Keratinocyte (primary cell): Measurements from ENCODE around the gene MIEF1. TPM values are rescaled to one million over a fixed set of nuclear protein-coding genes. Genes with fewer than 3 reads are reported as not detected.
A peak's percentile ranks its signal among the peaks of the same experiment; 100 is the strongest.

ENCODE experiments used
- DNase-seq: peaks from one replicate; pipeline ENCODE4 v3.0.0-alpha.2; 2011; ENCODE audit warnings: low read depth, missing footprints, low spot score
- FAIRE-seq: peaks from 2 replicates; lab custom pipeline; 2011; peaks lifted over from hg19 to GRCh38; lab: Jason Lieb, UNC
- H2AFZ ChIP-seq: 2 replicates; pipeline ENCODE4 v1.6.0; 2012; ENCODE audit warnings: low read length, control low read depth, inconsistent platforms; ENCODE audit not compliant: control insufficient read depth
- H3K27ac ChIP-seq: 2 replicates; pipeline ENCODE4 v1.5.1; 2011; ENCODE audit warnings: low read length; ENCODE audit not compliant: control insufficient read depth, insufficient read depth
- H3K27me3 ChIP-seq: 3 replicates; pipeline ENCODE4 v1.6.0; 2011; ENCODE audit warnings: low read length; ENCODE audit not compliant: control insufficient read depth, insufficient read depth; ENCODE audit errors: extremely low read depth
- H3K36me3 ChIP-seq, 2 experiments: 2 replicates in 1 of 2; 3 replicates in 1 of 2; pipeline ENCODE4 v1.5.1; 2011; ENCODE audit warnings: low read length in 2 of 2, mild to moderate bottlenecking in 1 of 2; ENCODE audit not compliant: control insufficient read depth in 2 of 2, insufficient read depth in 2 of 2; ENCODE audit errors: extremely low read depth in 1 of 2
- H3K4me1 ChIP-seq: 3 replicates; pipeline ENCODE4 v1.5.1; 2011; ENCODE audit warnings: low read length; ENCODE audit not compliant: control insufficient read depth, insufficient read depth; ENCODE audit errors: extremely low read depth
- H3K4me2 ChIP-seq: 3 replicates; pipeline ENCODE4 v1.6.0; 2011; ENCODE audit warnings: low read depth, low read length; ENCODE audit not compliant: control insufficient read depth, insufficient read depth; ENCODE audit errors: extremely low read depth
- H3K4me3 ChIP-seq, 3 experiments: fragments of 200-600 bp in 1 of 3; sonication (generic) in 1 of 3; 2 replicates in 2 of 3; 3 replicates in 1 of 3; pipeline ENCODE4 v1.5.1; 2011 to 2016; ENCODE audit warnings: low read length in 3 of 3, mild to moderate bottlenecking in 3 of 3, control low read depth in 2 of 3, inconsistent platforms in 1 of 3, low read depth in 1 of 3, mixed read lengths in 1 of 3, mixed run types in 1 of 3, moderate library complexity in 1 of 3; ENCODE audit not compliant: control insufficient read depth in 2 of 3, insufficient read depth in 2 of 3; ENCODE audit errors: extremely low read depth in 1 of 3
- H3K79me2 ChIP-seq: 2 replicates; pipeline ENCODE4 v1.6.0; 2012; ENCODE audit warnings: low read length; ENCODE audit not compliant: control insufficient read depth, insufficient read depth
- H3K9ac ChIP-seq: 3 replicates; pipeline ENCODE4 v1.6.0; 2011; ENCODE audit warnings: low read length; ENCODE audit not compliant: control insufficient read depth, insufficient read depth; ENCODE audit errors: extremely low read depth
- H3K9me1 ChIP-seq: 3 replicates; pipeline ENCODE4 v1.6.0; 2011; ENCODE audit warnings: low read length; ENCODE audit not compliant: control insufficient read depth, insufficient read depth; ENCODE audit errors: extremely low read depth
- H3K9me3 ChIP-seq: 2 replicates; pipeline ENCODE4 v1.5.1; 2012; ENCODE audit warnings: low read depth, low read length; ENCODE audit not compliant: control insufficient read depth
- H4K20me1 ChIP-seq: 3 replicates; pipeline ENCODE4 v1.6.0; 2011; ENCODE audit warnings: low read length; ENCODE audit not compliant: control insufficient read depth, insufficient read depth; ENCODE audit errors: extremely low read depth
- CTCF ChIP-seq, 3 experiments: IDR thresholded peaks in 1 of 3; conservative IDR thresholded peaks in 1 of 3; optimal IDR thresholded peaks in 1 of 3; 2 replicates in 2 of 3; 3 replicates in 1 of 3; pipeline versions ENCODE3 to v1.5.1; 2011; ENCODE audit warnings: low read length in 3 of 3, mild to moderate bottlenecking in 3 of 3, moderate library complexity in 2 of 3, control low read depth in 1 of 3, inconsistent platforms in 1 of 3; ENCODE audit not compliant: insufficient read depth in 2 of 3; ENCODE audit errors: extremely low read depth in 1 of 3
- EZH2 ChIP-seq: IDR thresholded peaks from one replicate; pipeline ENCODE4 v1.6.1; 2012; ENCODE audit warnings: inconsistent platforms, mild to moderate bottlenecking, low read length, moderate library complexity
- dilution Hi-C: fragments of 300-500 bp; cut with MboI; formaldehyde crosslinking; loops from one replicate; pipeline ENCODE4 v1.7.0; 2020; ENCODE audit warnings: low sequenced_read_pairs; ENCODE audit not compliant: extremely low pct_ligation_motif_present
- polyA plus RNA-seq, 5 experiments: library from polyadenylated mRNA; depleted of rRNA in 3 of 5; stranded (reverse) in 3 of 5; stranded (forward) in 1 of 5; unstranded in 1 of 5; fragments of >200 nt; gene quantifications; 1 replicate in 1 of 5; 2 replicates in 3 of 5; 3 replicates in 1 of 5; pipeline versions ENCODE4 v1.2.1 to v1.2.3, GENCODE V29; 2011 to 2012; ENCODE audit warnings: missing spikeins in 2 of 5, low read depth in 1 of 5, low replicate concordance in 1 of 5

The MIEF1 gene
- polyA plus RNA-seq, 1 donor (not counting 4 experiments of a cell fraction or from before 2014, with no cell fraction given) = 18.4 TPM

- no peak for DNase-seq
- Histone ChIP-seq H3K27me3 (no peaks in the 10 kb centered on the region), H3K27ac (no peak overlapping the region), H4K20me1 (no peaks in the 10 kb centered on the region), H3K9ac (no peak overlapping the region), H3K9me3 (no peaks in the 10 kb centered on the region), H3K4me1 (peaks cover 3% of the 10 kb centered on the region), H3K36me3 (no peaks in the 10 kb centered on the region), H3K9me1 (no peaks in the 10 kb centered on the region), H3K79me2 (no peaks in the 10 kb centered on the region), H3K4me2 (no peak overlapping the region), H2AFZ (no peak overlapping the region), H3K4me3 (no peak overlapping the region)
- TF ChIP-seq EZH2 (no peak), CTCF (optimal IDR thresholded peaks at IDR 0.05 in 1 of 3, IDR thresholded peaks at IDR 0.05 in 1 of 3, conservative IDR thresholded peaks at IDR 0.05 in 1 of 3; ENCODE audit: extremely low read depth in 1 of 3, insufficient read depth in 2 of 3, low read length in 3 of 3) (peak; percentile 72 to 86 (median 82))
- FAIRE-seq = peak; percentile 58
- dilution Hi-C loops = no loop called here
These were observed 5.8 kb upstream of the MIEF1 start for GRCh38 chr22:39496131-39496838.

- H3K9ac ChIP-seq = no peak overlapping the region
- no peaks in the 10 kb centered on the region for H4K20me1 ChIP-seq
- FAIRE-seq = no peak
- H3K4me1 ChIP-seq = peaks cover 10% of the 10 kb centered on the region
- peaks cover 3% of the 10 kb centered on the region for H3K79me2 ChIP-seq
- H3K9me1 ChIP-seq = no peaks in the 10 kb centered on the region
- dilution Hi-C loops = no loop called here
- H3K27me3 ChIP-seq = no peaks in the 10 kb centered on the region
- no peak for DNase-seq
- no peaks in the 10 kb centered on the region for H3K9me3 ChIP-seq
- H3K4me2 ChIP-seq = no peak overlapping the region
- H2AFZ ChIP-seq = no peak overlapping the region
- TF ChIP-seq EZH2 (no peak), CTCF (optimal IDR thresholded peaks at IDR 0.05 in 1 of 3, IDR thresholded peaks at IDR 0.05 in 1 of 3, conservative IDR thresholded peaks at IDR 0.05 in 1 of 3; ENCODE audit: extremely low read depth in 1 of 3, insufficient read depth in 2 of 3, low read length in 3 of 3) (no peak)
- no peaks in the 10 kb centered on the region for H3K36me3 ChIP-seq
- H3K27ac ChIP-seq = no peak overlapping the region
- no peak overlapping the region for H3K4me3 ChIP-seq
These were observed 4.7 kb upstream of the MIEF1 start for GRCh38 chr22:39497429-39497828.
